Measurements from ENCODE around the gene LYPD6. TPM values are rescaled to one million over a fixed set of nuclear protein-coding genes. Genes with fewer than 3 reads are reported as not detected.

LYPD6 gene
- polyA plus RNA-seq, 1 donor: 18.8 TPM

DNA sequence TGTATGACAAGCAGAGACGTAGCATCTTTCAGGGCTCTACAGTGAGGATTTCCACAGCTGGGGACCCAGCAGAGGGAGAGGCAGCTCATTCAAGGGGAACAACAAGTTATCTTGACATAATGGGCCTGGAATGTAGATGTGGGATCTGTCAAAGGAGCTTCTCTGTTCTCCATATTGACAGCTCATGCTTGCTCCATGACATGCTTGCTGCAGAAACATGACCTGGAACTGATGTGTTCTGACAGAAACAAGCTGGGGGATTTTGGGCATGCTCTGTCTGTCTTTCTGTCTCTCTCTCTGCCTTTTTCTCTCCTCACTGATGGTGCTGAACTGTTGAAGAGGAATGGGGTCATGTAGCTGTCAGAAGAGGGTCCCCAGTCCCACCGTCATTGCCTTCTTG is 177.6 kb downstream of the LYPD6 start:
- DNase-seq: no peak

DNA sequence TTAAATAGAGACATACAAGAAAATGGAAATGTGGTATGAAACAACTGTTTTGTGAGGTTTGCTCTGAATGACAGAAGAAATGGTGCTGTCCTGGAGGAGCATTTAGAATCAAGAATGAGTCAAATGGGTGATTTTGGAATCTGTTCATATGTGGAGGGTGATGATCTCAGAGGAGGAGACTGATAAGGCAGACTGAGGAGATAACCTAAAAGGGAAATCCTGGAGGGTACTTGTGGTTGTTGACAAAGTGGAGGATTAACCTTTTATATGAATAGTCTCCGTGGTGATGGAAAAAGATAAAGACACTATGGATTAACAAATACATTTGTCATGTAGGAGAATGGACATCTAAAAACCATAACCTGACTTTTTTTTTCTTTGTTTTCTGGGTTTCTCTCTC is 183.1 kb downstream of the LYPD6 start:
- no peak for DNase-seq

All from left kidney (tissue), 2 donors.